Esophagus muscularis mucosa (tissue), 4 donors: ENCODE measurements around the gene LMAN1.

ENCODE experiments used
- CTCF ChIP-seq, 3 experiments: fragments of 200-600 bp in 2 of 3; fragments of 450-650 bp in 1 of 3; sonication (generic) in 2 of 3; IDR thresholded peaks; one replicate each; pipeline ENCODE4 v1.5.1; 2017 to 2019; ENCODE audit warnings: antibody characterized with exemption in 3 of 3, mild to moderate bottlenecking in 2 of 3, moderate library complexity in 1 of 3
- EP300 ChIP-seq: sonication (generic); formaldehyde crosslinking; IDR thresholded peaks from one replicate; pipeline ENCODE4 v1.6.1; 2017; ENCODE audit warnings: antibody characterized with exemption
- POLR2A ChIP-seq: fragments of 450-650 bp; IDR thresholded peaks from one replicate; pipeline ENCODE4 v1.6.1; 2017; ENCODE audit warnings: antibody characterized with exemption, moderate library complexity, mild to moderate bottlenecking, low read depth
- POLR2AphosphoS5 ChIP-seq, 2 donors: sonication (generic); formaldehyde crosslinking; IDR thresholded peaks; one replicate each; pipeline ENCODE4 v1.6.1; 2017; ENCODE audit warnings: antibody characterized with exemption in 2 of 2

GRCh38 chr18:59357928-59358327 is 1.1 kb downstream of the LMAN1 start:
- TF ChIP-seq POLR2AphosphoS5 (IDR thresholded peaks at IDR 0.05) (no peak), POLR2A (no peak), CTCF (IDR thresholded peaks at IDR 0.05) (no peak), EP300 (no peak)
